GM23338 (cell line): ENCODE data around the gene RPN2. TPM values are rescaled to one million over a fixed set of nuclear protein-coding genes. Genes with fewer than 3 reads are reported as not detected.

Experiments used
- ATAC-seq: fragments of 200-7000 bp; cut with Tn5 transposase; 3 replicates; pipeline ENCODE4 v1.9.1; 2020
- DNase-seq: peaks from one replicate; pipeline ENCODE4 v3.0.0-alpha.2; 2015; ENCODE audit warnings: low spot score
- H2AFZ ChIP-seq: fragments of 200-600 bp; sonication (generic); 2 replicates; pipeline ENCODE4 v1.8.0; 2016; ENCODE audit warnings: antibody characterized with exemption, mild to moderate bottlenecking, moderate library complexity
- H3F3A ChIP-seq: fragments of 200-600 bp; sonication (generic); replicated peaks from 2 replicates; pipeline ENCODE4 v1.8.0; 2017; ENCODE audit warnings: antibody characterized with exemption, mixed run types, low read depth
- H3K27ac ChIP-seq: fragments of 200-600 bp; sonication (generic); 2 replicates; pipeline ENCODE4 v1.6.1; 2016; ENCODE audit warnings: low read depth
- H3K27me3 ChIP-seq: fragments of 200-600 bp; sonication (generic); 2 replicates; pipeline ENCODE4 v1.8.0; 2016; ENCODE audit warnings: mild to moderate bottlenecking, mixed run types, moderate library complexity; ENCODE audit not compliant: insufficient read depth
- H3K36me3 ChIP-seq: fragments of 200-600 bp; sonication (generic); 2 replicates; pipeline ENCODE4 v1.8.0; 2016; ENCODE audit warnings: mild to moderate bottlenecking; ENCODE audit not compliant: insufficient read depth
- H3K4me1 ChIP-seq: fragments of 200-600 bp; sonication (generic); 2 replicates; pipeline ENCODE4 v1.8.0; 2016; ENCODE audit warnings: mild to moderate bottlenecking, moderate library complexity; ENCODE audit not compliant: insufficient read depth
- H3K4me2 ChIP-seq: fragments of 200-600 bp; sonication (generic); 2 replicates; pipeline ENCODE4 v1.7.1; 2017; ENCODE audit warnings: mixed run types
- H3K4me3 ChIP-seq: fragments of 200-600 bp; sonication (generic); 2 replicates; pipeline ENCODE4 v1.6.1; 2016; ENCODE audit warnings: mixed run types
- H3K79me2 ChIP-seq: fragments of 200-600 bp; sonication (generic); replicated peaks from 2 replicates; pipeline ENCODE4 v1.8.0; 2017; ENCODE audit warnings: mild to moderate bottlenecking; ENCODE audit not compliant: insufficient read depth
- H3K9me2 ChIP-seq: fragments of 200-600 bp; sonication (generic); 2 replicates; pipeline ENCODE4 v1.8.0; 2017; ENCODE audit not compliant: insufficient read depth
- H4K20me1 ChIP-seq: fragments of 200-600 bp; sonication (generic); replicated peaks from 2 replicates; pipeline ENCODE4 v1.8.0; 2017; ENCODE audit warnings: mild to moderate bottlenecking; ENCODE audit not compliant: insufficient read depth
- H3K27ac Mint-ChIP-seq: 2 replicates; pipeline ENCODE4 v1.8.0; 2020; ENCODE audit warnings: inconsistent platforms, mild to moderate bottlenecking, moderate library complexity, mixed read lengths
- H3K27me3 Mint-ChIP-seq: 3 replicates; pipeline ENCODE4 v1.8.0; 2022; ENCODE audit warnings: low read depth, mild to moderate bottlenecking, moderate library complexity, mixed read lengths, inconsistent platforms; ENCODE audit not compliant: insufficient read depth, poor library complexity
- H3K36me3 Mint-ChIP-seq: 3 replicates; pipeline ENCODE4 v1.8.0; 2021; ENCODE audit warnings: low read depth, mild to moderate bottlenecking, inconsistent platforms, moderate library complexity, mixed read lengths
- H3K4me1 Mint-ChIP-seq: 3 replicates; pipeline ENCODE4 v1.8.0; 2020; ENCODE audit warnings: mild to moderate bottlenecking, inconsistent platforms, mixed read lengths
- H3K4me3 Mint-ChIP-seq: 3 replicates; pipeline ENCODE4 v1.8.0; 2021; ENCODE audit warnings: moderate library complexity, mild to moderate bottlenecking, inconsistent platforms, mixed read lengths
- H3K9me3 Mint-ChIP-seq: 3 replicates; pipeline ENCODE4 v1.8.0; 2020; ENCODE audit warnings: moderate library complexity, mild to moderate bottlenecking, inconsistent platforms, mixed read lengths
- CREB1 ChIP-seq: fragments of 250-450 bp; sonication (Bioruptor Pico); IDR thresholded peaks from 2 replicates; pipeline ENCODE4 v1.5.0; 2020; ENCODE audit warnings: low read depth, mild to moderate bottlenecking, moderate library complexity
- EZH2 ChIP-seq: fragments of 200-600 bp; sonication (generic); IDR thresholded peaks from one replicate; pipeline ENCODE4 v1.8.0; 2017; ENCODE audit warnings: antibody characterized with exemption, mild to moderate bottlenecking, low read depth; ENCODE audit not compliant: unreplicated experiment
- EZH2phosphoT487 ChIP-seq: fragments of 200-600 bp; sonication (generic); IDR thresholded peaks from one replicate; pipeline ENCODE4 v1.8.1; 2018; ENCODE audit warnings: antibody characterized with exemption; ENCODE audit not compliant: unreplicated experiment
- JUNB ChIP-seq: IDR thresholded peaks from one replicate; pipeline ENCODE4 v1.6.1; 2016; ENCODE audit warnings: antibody characterized with exemption; ENCODE audit not compliant: unreplicated experiment
- NANOG ChIP-seq: IDR thresholded peaks from 2 replicates; pipeline ENCODE4 v1.6.1; 2016; ENCODE audit warnings: antibody characterized with exemption, borderline replicate concordance
- POLR2AphosphoS5 ChIP-seq: IDR thresholded peaks from 2 replicates; pipeline ENCODE4 v1.6.1; 2016; ENCODE audit warnings: antibody characterized with exemption, low read depth
- STAT1 ChIP-seq: IDR thresholded peaks from one replicate; pipeline ENCODE4 v1.6.1; 2016; ENCODE audit warnings: antibody characterized with exemption; ENCODE audit not compliant: unreplicated experiment
- ZNF114 ChIP-seq: fragments of 250-450 bp; sonication (Bioruptor Pico); IDR thresholded peaks from 2 replicates; pipeline ENCODE4 v1.5.0; 2020; ENCODE audit warnings: mild to moderate bottlenecking, moderate library complexity
- ZNF331 ChIP-seq: fragments of 250-450 bp; sonication (Bioruptor Pico); IDR thresholded peaks from 2 replicates; pipeline ENCODE4 v1.5.0; 2020; ENCODE audit warnings: low read depth, mild to moderate bottlenecking, moderate library complexity
- polyA plus RNA-seq: library from polyadenylated mRNA; unstranded; fragments of >200 nt; fragmentation: Nextera tagmentation; extraction: Ambion mirVana; gene quantifications from 2 replicates; pipeline ENCODE4 v1.2.1, GENCODE V29; 2016
- total RNA-seq: library from RNA; depleted of rRNA; stranded (reverse); fragments of >200 nt; shearing (Covaris generic); gene quantifications from 2 replicates; pipeline ENCODE4 v1.2.3, GENCODE V29; 2014
- TF ChIP-seq, protein P1 (sequence below), 2 experiments: fragments of 200-600 bp in 1 of 2; sonication (generic) in 1 of 2; conservative IDR thresholded peaks; 2 replicates each; pipeline versions ENCODE4 v1.5.1 to v1.6.1; 2016 to 2017; ENCODE audit warnings: antibody characterized with exemption in 2 of 2, low read depth in 2 of 2, mild to moderate bottlenecking in 2 of 2, moderate library complexity in 1 of 2
- TF ChIP-seq, protein P2 (sequence below): fragments of 250-450 bp; sonication (Bioruptor Pico); IDR thresholded peaks from 2 replicates; pipeline ENCODE4 v1.5.0; 2020; ENCODE audit warnings: mild to moderate bottlenecking, moderate library complexity
- TF ChIP-seq, protein P3 (sequence below): IDR thresholded peaks from 2 replicates; pipeline ENCODE4 v1.6.1; 2016; ENCODE audit warnings: antibody characterized with exemption

RPN2 gene
- total and polyA plus RNA-seq, 2 experiments from 2014 or later = 244 to 302 TPM

GRCh38 chr20:37192137-37192854 is 13.2 kb downstream of the RPN2 start:
- Histone ChIP-seq H3K9me2 (no peaks in the 10 kb centered on the region), H4K20me1 (peaks cover 80% of the 10 kb centered on the region), H3F3A (peaks cover 13% of the 10 kb centered on the region), H3K36me3 (peaks cover 6% of the 10 kb centered on the region; the same call in 1 of the 2 replicates), H3K4me2 (no peak overlapping the region), H3K4me1 (peaks cover 19% of the 10 kb centered on the region; the same call in 1 of the 2 replicates), H2AFZ (no peak overlapping the region), H3K27me3 (no peaks in the 10 kb centered on the region), H3K27ac (peak overlapping the region; percentile 73; the same call in 1 of the 2 replicates), H3K4me3 (no peak overlapping the region), H3K79me2 (peaks cover 97% of the 10 kb centered on the region)
- Mint-ChIP-seq H3K4me1 (peaks cover 34% of the 10 kb centered on the region), H3K4me3 (no peak overlapping the region), H3K27me3 (peaks cover 10% of the 10 kb centered on the region), H3K27ac (peak overlapping the region; percentile 90), H3K9me3 (no peaks in the 10 kb centered on the region), H3K36me3 (peaks cover 56% of the 10 kb centered on the region)
- TF ChIP-seq NANOG (no peak), ZNF331 (CRISPR knock-in tag) (no peak), POLR2AphosphoS5 (no peak)
- TF ChIP-seq, protein P1, sequence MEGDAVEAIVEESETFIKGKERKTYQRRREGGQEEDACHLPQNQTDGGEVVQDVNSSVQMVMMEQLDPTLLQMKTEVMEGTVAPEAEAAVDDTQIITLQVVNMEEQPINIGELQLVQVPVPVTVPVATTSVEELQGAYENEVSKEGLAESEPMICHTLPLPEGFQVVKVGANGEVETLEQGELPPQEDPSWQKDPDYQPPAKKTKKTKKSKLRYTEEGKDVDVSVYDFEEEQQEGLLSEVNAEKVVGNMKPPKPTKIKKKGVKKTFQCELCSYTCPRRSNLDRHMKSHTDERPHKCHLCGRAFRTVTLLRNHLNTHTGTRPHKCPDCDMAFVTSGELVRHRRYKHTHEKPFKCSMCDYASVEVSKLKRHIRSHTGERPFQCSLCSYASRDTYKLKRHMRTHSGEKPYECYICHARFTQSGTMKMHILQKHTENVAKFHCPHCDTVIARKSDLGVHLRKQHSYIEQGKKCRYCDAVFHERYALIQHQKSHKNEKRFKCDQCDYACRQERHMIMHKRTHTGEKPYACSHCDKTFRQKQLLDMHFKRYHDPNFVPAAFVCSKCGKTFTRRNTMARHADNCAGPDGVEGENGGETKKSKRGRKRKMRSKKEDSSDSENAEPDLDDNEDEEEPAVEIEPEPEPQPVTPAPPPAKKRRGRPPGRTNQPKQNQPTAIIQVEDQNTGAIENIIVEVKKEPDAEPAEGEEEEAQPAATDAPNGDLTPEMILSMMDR (conservative IDR thresholded peaks at IDR 0.05; ENCODE audit: low read depth in 2 of 2) = peak; percentile 81 to 82
- DNase-seq (peak; percentile 80), ATAC-seq (peak; percentile 86)

DNA sequence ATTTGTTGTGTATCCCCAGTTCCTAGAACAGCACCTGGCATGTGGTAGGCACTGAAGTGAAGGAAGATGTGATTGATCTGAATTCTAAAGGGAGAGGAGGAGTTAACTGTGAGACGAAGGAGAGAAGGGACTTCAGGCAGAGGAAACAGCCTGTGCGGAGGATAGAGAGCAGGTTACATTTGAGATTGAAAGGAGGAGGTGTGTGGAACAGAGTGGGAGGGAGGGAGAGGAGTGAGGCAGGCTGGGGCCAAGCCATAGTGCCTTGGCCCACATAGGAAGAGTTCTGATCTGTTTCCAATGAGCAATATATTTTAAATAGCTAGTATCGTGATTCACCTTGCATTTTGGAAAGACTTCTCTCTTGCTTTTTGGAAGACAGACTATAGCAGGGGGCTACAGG is 14.1 kb downstream of the RPN2 start:
- Histone ChIP-seq H3K9me2 (no peaks in the 10 kb centered on the region), H3K27ac (peak overlapping the region; percentile 73; the same call in 1 of the 2 replicates), H3K4me1 (peaks cover 19% of the 10 kb centered on the region; the same call in 1 of the 2 replicates), H3K27me3 (no peaks in the 10 kb centered on the region), H3K4me3 (no peak overlapping the region), H3K4me2 (no peak overlapping the region), H3K79me2 (peaks cover 98% of the 10 kb centered on the region), H3F3A (peaks cover 13% of the 10 kb centered on the region), H4K20me1 (peaks cover 82% of the 10 kb centered on the region), H2AFZ (no peak overlapping the region), H3K36me3 (peaks cover 9% of the 10 kb centered on the region)
- peaks cover 34% of the 10 kb centered on the region for H3K4me1 Mint-ChIP-seq
- H3K36me3 Mint-ChIP-seq = peaks cover 54% of the 10 kb centered on the region
- ATAC-seq = no peak
- H3K27ac Mint-ChIP-seq = no peak overlapping the region
- H3K27me3 Mint-ChIP-seq = peaks cover 10% of the 10 kb centered on the region
- H3K9me3 Mint-ChIP-seq = no peaks in the 10 kb centered on the region
- H3K4me3 Mint-ChIP-seq = no peak overlapping the region
- DNase-seq = no peak
- TF ChIP-seq POLR2AphosphoS5 = no peak
- TF ChIP-seq ZNF331 (CRISPR knock-in tag) = no peak
- TF ChIP-seq EZH2phosphoT487 = no peak
- TF ChIP-seq CREB1 = no peak
- TF ChIP-seq, protein P2, sequence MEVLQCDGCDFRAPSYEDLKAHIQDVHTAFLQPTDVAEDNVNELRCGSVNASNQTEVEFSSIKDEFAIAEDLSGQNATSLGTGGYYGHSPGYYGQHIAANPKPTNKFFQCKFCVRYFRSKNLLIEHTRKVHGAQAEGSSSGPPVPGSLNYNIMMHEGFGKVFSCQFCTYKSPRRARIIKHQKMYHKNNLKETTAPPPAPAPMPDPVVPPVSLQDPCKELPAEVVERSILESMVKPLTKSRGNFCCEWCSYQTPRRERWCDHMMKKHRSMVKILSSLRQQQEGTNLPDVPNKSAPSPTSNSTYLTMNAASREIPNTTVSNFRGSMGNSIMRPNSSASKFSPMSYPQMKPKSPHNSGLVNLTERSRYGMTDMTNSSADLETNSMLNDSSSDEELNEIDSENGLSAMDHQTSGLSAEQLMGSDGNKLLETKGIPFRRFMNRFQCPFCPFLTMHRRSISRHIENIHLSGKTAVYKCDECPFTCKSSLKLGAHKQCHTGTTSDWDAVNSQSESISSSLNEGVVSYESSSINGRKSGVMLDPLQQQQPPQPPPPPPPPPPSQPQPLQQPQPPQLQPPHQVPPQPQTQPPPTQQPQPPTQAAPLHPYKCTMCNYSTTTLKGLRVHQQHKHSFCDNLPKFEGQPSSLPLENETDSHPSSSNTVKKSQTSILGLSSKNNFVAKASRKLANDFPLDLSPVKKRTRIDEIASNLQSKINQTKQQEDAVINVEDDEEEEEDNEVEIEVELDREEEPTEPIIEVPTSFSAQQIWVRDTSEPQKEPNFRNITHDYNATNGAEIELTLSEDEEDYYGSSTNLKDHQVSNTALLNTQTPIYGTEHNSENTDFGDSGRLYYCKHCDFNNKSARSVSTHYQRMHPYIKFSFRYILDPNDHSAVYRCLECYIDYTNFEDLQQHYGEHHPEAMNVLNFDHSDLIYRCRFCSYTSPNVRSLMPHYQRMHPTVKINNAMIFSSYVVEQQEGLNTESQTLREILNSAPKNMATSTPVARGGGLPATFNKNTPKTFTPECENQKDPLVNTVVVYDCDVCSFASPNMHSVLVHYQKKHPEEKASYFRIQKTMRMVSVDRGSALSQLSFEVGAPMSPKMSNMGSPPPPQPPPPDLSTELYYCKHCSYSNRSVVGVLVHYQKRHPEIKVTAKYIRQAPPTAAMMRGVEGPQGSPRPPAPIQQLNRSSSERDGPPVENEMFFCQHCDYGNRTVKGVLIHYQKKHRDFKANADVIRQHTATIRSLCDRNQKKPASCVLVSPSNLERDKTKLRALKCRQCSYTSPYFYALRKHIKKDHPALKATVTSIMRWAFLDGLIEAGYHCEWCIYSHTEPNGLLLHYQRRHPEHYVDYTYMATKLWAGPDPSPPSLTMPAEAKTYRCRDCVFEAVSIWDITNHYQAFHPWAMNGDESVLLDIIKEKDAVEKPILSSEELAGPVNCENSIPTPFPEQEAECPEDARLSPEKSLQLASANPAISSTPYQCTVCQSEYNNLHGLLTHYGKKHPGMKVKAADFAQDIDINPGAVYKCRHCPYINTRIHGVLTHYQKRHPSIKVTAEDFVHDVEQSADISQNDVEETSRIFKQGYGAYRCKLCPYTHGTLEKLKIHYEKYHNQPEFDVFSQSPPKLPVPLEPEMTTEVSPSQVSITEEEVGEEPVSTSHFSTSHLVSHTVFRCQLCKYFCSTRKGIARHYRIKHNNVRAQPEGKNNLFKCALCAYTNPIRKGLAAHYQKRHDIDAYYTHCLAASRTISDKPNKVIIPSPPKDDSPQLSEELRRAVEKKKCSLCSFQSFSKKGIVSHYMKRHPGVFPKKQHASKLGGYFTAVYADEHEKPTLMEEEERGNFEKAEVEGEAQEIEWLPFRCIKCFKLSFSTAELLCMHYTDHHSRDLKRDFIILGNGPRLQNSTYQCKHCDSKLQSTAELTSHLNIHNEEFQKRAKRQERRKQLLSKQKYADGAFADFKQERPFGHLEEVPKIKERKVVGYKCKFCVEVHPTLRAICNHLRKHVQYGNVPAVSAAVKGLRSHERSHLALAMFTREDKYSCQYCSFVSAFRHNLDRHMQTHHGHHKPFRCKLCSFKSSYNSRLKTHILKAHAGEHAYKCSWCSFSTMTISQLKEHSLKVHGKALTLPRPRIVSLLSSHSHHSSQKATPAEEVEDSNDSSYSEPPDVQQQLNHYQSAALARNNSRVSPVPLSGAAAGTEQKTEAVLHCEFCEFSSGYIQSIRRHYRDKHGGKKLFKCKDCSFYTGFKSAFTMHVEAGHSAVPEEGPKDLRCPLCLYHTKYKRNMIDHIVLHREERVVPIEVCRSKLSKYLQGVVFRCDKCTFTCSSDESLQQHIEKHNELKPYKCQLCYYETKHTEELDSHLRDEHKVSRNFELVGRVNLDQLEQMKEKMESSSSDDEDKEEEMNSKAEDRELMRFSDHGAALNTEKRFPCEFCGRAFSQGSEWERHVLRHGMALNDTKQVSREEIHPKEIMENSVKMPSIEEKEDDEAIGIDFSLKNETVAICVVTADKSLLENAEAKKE (CRISPR knock-in tag) = no peak
- no peak for TF ChIP-seq STAT1
- TF ChIP-seq JUNB = no peak
- no peak for TF ChIP-seq ZNF114 (CRISPR knock-in tag)
- TF ChIP-seq NANOG = no peak
- TF ChIP-seq, protein P3, sequence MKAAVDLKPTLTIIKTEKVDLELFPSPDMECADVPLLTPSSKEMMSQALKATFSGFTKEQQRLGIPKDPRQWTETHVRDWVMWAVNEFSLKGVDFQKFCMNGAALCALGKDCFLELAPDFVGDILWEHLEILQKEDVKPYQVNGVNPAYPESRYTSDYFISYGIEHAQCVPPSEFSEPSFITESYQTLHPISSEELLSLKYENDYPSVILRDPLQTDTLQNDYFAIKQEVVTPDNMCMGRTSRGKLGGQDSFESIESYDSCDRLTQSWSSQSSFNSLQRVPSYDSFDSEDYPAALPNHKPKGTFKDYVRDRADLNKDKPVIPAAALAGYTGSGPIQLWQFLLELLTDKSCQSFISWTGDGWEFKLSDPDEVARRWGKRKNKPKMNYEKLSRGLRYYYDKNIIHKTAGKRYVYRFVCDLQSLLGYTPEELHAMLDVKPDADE = no peak
- TF ChIP-seq EZH2 = no peak
